ENCODE measurements around the gene EPDR1.

GRCh38 chr7:37882086-37882485 is 38.4 kb upstream of the EPDR1 start:
- TF ChIP-seq POLR2A (IDR thresholded peaks at IDR 0.05), result no peak
- no peak for TF ChIP-seq CTCF (IDR thresholded peaks at IDR 0.05)
- TF ChIP-seq EP300 (IDR thresholded peaks at IDR 0.05), result no peak

Data from tibial nerve (tissue), 4 donors.